ENCODE results near the gene PLEKHA6.

Gene PLEKHA6

DNA sequence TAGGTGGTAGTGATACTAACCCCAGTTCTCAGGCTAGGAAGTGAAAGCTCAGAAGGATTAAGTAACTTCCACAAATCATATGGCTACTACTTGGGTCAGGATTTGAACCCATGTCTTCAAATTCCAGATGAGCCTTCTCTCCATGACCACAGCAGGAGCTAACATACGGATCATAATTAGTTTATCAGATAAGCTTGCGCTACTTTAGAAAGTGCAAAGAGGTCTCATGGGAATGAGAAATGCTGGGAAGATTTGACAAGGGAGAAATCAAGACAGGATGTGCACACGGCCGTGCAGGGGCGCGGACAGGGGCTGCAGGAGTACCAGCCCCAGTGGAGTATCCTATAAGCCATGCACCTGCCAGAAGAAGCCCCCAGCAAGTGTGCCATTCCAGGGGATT is 5.2 kb downstream of the PLEKHA6 start:
- no peak for DNase-seq

DNA sequence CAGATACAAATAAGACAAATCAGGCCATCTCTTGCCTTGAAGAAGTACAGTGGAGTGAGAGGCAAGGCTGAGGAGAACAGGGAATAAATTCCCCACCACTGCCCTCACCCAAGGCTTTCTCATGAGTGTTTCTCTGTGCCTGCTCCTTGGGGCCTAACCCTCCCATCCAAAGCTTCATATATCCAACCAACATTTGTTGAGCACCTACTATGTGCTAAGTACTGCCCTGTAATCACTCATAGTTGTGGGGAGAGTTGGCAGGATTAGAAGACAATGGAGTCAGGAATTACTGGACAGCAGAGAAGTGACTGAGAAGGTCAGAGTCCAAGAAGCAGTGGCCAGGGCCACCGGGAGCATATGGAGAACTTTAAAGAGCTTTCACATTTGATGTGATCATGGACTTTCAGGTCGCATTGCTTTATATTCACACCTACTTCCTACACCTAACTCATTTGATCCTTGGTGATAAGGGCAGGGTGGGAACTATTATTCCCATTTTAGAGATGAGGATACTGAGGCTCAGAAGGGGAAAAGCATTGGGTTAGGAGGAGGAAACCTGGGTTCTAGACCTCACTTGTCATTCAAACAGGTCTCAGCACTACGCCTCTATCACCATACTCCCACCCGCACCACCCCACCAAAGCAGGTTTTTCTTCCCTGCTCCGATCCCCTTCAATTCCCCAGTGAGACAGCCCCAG is 6.4 kb downstream of the PLEKHA6 start:
- DNase-seq, result no peak

DNA sequence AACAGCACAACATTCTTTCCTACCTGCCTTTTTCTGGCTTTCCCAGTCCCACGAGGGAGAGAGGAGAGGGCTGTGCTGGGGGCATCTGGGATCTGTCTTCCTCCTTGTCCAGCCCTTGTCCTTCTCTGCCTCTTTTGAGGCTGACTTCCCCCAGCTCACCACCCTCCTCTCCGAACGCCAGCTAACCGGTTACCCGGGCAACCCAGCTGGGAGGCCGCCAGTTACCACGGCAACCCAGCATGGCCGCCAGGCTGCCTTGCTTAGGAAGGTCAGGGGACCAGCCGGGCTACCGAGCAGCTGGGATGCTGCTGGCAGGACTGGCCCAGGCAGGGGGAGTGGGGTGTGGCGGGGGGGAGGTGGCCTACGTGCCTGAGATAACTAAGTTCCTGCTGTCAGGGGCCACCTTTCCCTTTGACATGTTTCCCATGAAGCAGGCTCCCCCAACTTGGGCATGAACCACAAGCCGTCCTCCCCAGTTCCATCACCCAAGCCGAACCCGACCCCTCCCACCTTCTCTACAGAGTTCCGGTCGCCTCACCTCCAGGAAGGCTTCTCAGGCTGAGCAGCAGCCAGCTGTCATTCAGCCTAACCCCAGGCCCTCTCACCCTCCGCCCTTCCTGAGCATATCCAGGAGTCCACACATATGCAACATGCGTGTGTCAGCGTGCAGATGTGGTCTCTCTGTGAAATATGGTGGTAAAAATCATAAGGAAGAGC is 8.7 kb downstream of the PLEKHA6 start:
- DNase-seq, result no peak

DNA sequence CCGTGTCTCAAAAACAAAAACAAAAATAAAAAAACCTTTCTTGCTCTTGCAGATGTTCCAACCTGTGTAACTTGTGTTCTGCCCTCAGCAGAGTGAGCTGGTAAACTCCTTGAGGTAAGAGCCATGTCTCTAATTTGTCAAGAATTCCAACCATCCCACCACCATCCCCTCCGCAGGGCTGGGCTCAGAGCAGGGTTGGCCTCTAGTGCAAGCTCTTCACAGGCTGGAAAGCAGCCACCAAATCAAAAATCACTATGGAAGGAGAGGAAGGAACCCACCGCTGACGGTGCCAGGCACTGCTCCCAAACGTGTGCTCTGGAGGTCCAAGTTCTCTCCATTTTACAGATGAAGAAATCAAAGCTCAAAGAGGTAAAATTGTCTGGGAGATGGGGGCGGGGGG is 9.4 kb downstream of the PLEKHA6 start:
- DNase-seq, result no peak

DNA sequence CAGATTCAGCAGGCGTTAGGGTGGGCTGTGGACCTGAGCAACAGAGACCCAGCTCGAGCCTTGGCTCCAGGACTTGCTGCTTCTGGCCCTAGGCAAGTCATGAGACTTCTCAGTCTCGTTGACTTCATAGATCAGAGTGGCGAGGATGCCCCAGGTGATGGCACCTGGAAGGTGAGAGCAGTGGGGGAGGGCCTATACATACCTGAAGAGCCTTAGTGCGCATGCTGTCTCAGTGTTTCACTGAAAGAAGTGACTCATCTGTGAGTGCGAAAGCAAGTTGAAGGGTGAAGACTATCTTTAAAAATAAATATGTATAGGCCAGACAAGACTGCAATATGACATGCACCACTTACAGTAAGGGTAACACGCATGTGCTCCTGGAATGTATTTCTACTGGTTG is 10.1 kb downstream of the PLEKHA6 start:
- DNase-seq, result no peak

DNA sequence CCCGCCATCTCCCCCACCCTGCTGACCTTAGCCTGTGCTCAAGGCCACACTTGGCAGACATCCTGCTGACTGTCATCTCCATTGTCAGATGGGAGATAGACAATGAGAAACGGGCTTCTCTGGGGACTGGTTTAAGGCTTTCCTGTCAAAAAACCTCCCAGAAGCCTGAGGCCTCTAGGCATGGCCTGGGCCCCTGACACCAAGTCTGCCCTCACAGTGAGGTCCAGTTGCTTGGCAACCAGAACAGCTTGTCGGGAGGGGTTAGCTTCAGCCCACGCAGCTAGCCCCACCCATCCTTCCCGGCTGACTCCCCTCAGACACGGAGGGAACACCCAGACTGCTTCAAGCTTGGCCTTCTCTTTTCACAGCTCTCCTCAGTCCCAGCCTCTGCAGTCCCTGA is 11.0 kb downstream of the PLEKHA6 start:
- no peak for DNase-seq

DNA sequence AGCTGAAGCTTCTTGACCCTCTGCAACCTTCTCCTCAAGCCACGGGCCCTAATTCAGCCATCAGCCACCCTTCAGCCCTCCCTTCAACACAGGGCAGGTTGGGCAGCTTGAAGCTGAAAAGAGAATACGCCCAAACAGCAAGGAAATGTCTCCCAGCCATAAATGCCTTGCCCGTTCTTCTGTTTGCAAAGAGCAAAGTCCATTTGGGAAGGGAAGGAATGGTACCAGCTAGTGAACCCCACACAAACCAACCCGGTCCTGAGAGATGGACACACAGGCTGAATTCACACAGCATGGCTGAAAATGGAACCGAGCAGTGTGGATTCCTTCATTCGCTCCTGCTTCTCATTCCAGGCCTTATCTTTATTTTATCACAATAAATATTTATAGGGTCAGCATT is 11.5 kb downstream of the PLEKHA6 start:
- no peak for DNase-seq

DNA sequence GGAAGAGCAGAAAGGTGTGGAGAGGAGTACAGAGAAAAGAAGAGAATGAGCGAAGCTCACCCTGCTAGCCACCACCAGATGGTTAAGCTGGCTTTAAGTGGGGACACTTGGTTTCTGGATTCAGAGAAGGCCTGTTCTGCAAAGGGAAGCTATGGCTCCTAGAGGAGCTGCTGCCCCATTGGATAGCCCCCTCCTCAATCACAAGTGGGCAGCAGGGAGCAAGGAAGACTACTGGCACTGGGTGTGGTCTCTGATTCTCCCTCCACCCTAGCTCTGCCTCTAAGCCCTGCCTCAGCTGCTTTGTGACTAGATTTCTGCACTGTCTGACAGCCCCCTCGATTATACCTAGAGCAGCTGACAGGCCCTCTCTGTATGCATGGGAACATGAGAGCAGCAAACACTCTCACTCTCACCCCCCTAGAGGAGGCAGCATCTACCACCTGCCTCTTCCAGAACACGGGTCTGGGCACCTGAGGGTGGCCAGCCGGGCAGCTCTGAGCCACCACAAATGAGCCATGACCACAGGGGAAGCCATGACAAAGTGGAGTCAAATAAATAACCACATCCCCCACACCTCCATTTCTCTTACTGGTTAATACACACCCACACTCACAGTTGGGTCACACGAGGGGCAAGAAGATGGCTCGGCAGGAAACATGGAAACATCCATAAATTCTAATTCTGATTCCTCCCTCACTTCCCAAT is 13.6 kb downstream of the PLEKHA6 start:
- no peak for DNase-seq

DNA sequence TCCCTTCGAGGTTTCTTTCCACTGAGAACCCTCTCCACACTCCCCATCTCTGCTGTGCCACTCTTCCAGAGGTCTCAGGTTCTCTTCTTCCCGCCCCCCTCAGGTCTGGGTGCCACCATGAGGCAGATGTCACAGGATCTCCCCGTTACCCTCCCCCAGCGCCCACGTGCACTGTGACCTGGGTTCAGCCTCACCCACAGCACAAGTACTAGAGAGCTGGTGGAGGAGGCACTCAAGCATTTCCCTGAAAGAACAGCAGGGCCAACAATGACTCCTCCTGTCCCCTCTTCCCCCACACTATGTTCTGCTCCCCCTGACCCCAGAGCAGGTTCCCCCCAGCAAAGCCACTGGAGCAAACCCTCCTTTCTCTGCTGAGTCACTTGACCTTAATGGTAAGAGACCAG is 14.3 kb downstream of the PLEKHA6 start:
- no peak for DNase-seq

DNA sequence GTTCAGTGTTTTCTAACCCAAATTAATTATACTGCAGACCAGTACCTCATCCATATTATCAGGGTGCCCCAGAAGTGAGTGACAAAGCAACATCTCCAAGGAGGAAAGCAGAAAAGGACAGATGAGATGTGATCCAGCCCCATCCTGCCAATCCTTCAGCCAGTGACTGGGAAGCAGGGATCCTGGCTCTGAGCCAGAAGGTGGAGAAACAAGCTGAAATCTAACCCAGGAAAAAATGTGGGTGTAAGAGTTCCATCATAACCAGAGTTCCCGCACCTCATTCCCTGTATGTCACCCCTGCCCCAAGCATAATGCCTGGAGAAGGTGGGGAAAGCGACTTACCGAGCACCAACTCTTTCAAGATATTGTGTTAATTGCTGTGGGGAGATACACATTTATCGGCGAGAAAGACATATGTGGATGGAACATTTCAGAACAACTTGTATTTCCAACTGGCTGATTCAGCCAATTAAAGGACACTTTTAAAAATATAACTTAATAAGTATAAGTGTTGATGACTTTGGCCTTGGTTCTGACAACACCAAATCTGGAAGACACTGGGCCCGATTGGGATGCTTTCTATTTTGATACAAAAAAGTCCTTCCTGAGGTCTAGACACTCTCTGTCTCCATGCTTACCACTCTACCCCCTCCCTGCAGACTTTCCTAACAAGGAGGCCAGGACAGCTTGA is 14.9 kb downstream of the PLEKHA6 start:
- DNase-seq, result no peak

DNA sequence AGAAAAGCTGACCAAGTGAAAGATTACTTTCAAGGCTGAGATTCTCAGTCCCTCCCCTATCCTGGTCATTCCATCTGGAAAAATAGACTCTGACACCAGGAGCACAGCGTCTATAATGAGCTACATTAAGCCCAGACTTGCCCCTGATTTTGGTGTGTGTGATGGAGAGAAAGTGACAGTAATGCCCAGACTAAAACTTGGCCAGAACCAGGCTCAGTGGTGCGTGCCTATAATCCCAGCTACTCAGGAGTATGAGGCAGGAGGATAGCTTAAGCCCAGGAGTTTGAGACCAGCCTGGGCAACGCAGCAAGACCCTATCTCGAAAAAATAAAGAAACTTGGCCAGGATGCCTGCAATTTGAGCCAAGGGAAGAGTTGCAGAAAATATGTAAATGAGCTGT is 15.9 kb downstream of the PLEKHA6 start:
- no peak for DNase-seq

DNA sequence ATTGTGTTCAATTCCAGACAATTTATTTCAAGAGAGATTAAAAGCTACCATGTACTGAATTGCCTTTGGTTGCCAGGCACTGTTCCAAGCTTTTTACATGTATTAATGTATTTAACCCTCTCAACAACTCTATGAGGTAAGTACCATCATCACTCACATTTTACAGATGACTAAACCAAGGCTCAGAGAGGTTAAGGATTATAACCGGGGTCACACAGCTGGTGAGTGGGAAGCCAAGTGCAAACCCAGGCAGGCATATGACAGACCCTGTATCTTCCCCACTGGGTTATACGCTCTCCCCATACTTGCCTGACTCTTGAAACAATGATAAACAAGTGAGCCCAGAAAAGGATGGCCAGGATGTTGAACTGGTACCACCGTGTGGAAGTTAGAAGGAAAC is 16.5 kb downstream of the PLEKHA6 start:
- DNase-seq, result no peak

DNA sequence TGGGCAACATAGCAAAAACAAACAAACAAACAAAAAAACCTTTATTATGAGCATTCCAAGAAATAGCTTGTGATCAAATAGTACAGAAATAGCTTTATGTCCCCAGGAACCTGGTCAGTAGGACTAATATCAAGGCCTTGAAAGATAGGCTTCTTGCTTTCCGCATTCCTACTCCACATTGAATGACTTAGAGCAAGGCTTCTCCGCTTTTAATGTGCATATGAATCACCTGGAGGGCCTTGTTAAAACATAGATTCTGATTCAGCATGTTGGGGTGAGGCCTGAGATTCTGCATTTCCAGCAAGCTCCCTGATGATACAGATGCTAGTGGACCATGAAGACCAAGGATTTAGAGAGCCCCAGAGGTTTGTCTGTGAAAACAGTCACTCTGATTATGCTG is 17.4 kb downstream of the PLEKHA6 start:
- DNase-seq, result no peak

DNA sequence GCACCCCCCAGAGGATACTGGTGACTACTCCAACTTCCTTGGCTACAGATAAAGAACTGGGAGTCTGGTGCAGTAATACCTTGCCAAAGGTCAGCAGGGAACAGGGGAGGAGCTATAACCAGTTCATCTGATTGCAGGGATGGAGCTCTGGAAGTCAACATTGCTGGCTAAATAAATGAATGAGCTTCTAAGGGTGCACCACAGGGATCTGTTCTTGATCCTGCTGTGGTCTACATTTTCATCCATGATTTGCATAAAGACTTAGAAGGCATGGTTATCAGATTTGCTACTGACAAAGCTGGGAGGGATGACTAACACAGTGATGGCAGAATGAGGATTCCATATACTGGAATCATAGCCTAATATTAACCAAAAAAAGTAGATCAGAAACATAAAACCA is 18.3 kb downstream of the PLEKHA6 start:
- no peak for DNase-seq

DNA sequence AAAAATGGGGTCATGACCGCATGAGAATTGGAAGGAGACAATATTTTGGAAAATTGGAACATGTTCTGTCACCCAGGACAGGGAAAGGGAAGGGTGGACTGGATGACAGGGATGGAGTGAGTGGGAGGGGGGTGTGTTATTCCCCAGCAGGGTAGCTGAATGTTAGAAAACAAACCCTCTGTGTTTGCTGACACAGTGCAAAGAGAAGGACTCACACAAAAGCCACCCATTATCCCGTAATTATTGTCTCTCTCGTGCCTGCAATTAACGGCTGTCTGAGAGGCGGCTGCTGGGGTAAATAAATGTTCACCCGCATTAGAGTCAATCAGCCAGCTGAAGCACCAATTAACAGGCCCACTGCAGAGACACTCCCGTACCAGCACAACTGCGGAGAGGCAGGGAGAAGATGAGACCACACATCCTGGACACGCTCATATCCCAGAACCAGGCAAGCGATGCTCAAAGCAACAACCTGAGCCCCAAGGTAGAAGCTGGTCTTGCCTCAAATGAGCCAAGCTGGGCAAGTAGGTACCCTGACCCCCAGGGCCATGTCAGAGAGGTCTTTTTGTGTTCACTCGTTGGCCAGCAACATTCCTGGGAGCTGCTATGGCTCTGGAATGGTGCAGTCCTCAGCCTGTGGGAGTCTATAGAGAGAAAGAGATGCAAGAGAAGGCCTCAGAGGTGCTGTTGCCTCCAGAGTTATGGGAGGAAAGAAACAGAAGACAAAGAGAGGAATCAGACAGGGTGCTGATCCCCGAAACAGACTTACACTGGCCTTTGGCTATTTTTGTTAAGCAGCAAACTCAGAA is 19.4 kb downstream of the PLEKHA6 start:
- no peak for DNase-seq

DNA sequence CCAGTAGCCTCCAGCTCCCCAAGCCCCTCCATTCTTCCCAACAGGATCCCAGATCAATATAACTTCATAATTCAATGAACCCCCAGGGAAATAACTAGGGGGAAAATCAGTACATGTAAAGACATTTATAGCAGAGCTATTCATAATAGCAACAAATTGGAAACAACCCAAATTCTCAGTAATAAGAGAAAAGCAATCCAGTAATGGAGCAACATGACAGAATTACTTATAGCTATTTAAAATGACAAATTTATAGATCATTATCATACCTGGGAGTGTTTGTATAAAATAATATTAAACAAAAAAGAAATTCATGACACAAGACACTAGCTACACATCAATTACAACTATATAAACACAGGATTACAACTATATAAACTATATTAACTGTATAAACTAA is 20.2 kb downstream of the PLEKHA6 start:
- no peak for DNase-seq

DNA sequence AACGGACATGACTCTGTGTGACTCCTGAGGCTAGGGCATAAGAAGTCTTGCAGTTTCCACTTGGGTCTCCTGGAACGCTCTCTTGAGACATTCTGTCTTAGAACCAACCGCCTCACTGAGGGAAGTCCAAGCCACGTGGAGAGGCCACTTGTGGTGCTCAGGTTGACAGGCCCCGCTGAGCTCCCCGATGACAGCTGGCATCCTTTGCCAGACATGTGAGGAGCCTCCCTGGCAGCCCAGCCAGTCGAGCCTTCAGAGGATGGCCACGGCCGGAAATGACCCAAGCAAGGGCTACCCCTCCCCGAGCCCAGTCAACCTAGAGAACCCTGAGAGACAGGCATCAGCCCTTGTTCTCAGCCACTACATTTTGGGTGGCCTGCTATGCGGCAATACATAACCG is 20.7 kb downstream of the PLEKHA6 start:
- DNase-seq, result no peak

DNA sequence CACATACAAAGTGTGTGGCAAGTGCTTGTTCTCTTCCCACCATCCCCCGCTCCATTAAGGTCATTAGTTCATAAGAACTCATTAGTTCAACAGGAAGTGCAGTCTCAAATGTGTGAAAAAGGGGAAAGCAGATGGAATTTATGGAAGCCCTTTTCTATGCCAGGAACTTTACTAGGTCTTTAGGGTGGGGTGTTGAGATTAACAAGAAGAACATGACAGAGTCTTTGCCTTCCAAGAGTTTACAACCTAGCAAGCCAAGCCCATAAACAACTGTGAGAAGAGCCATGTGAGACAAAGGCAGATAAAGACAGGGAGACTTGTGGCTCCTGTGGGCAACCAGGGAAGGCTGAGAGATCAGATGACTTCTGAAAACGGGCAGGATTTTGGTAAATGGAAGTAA is 21.4 kb downstream of the PLEKHA6 start:
- DNase-seq, result no peak

DNA sequence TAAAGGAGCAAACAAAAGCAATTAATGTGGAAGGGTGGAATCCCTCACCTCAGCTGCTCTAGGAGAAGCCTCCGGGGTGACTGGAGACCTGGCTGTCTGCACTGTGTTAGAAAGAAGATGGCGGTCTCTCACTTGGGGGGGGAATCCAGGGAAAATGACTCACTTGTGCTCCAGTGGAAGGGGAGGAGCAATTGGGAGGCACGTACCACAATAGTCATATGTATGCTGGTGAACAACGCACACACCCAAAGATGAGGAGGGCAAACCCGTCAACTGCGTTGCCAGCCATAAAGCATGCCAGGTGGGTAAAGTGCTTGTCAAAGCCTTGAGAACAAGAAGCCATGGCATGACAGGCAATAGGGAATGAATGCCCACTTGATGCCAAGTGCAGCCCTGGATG is 22.1 kb downstream of the PLEKHA6 start:
- DNase-seq, result no peak

DNA sequence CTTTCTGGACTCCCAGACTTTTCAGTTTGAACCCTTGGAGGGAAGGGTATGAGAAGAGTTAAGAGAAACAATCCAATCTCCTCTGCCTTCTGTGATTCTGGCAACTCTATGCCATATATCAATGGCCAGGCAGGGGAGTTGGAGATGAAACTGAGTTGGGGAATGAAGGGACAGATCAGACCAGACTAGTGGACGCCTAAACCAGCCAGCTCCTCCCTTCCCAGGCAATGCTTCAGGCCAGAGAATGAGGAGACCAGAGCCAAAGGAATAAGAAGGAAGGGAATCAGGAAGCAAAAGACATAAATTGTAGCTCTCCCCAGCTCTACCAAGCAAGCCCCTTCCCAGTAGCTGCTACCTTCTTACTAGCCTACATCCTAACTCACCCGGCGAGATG is 22.7 kb downstream of the PLEKHA6 start:
- no peak for DNase-seq

DNA sequence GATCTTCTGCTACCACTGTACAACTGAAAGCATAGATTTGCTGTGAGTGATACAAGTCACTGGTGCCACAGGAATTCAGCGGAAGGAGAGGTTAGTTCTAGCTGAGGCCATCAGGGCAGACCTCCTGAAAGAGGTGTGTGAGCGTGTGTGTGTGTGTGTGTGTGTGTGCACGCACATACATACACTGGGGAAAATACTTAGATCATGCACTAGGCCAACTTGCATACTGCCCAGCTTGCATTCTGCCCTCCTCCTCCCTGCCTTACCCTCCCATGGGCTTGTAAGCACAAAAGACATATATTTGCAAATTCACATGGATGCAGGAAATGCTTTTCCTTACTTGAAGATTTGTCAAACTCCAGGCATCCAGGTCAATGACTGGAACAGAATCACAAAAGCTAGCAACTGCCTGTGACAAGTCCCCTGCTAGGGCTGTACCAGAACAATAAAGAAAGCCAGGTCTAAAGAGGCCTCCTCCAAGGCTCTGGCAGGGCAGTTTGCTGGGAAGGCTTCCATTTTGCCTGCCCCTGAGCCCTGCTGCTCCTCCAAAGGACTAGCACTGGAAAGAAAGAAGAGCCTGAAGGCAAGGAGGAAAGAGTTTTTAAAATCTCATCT is 23.2 kb downstream of the PLEKHA6 start:
- no peak for DNase-seq

DNA sequence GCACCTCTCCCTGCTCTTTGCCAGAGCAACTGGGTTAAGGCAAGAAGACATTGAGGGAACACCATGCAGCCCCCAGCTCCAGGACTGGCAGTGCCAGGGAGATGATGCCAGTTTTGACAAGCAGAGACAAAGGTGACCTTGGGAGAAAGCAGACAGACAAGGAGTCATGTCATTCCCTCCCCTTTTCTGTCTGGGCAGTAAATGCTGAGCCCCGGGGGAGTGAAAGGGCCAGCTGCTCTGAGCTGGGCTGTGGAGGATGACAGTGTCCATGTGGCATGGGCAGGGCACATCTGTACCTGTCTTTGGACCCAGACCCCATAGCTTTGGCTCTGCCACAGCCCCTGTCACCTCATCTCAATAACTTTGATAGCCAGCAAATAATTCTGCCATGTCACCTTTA is 24.2 kb downstream of the PLEKHA6 start:
- no peak for DNase-seq
